Measurements from ENCODE around the gene DNER.

- TF ChIP-seq SMAD4 (CRISPR knock-in tag; IDR thresholded peaks at IDR 0.05) = no peak
- TF ChIP-seq, protein P1, sequence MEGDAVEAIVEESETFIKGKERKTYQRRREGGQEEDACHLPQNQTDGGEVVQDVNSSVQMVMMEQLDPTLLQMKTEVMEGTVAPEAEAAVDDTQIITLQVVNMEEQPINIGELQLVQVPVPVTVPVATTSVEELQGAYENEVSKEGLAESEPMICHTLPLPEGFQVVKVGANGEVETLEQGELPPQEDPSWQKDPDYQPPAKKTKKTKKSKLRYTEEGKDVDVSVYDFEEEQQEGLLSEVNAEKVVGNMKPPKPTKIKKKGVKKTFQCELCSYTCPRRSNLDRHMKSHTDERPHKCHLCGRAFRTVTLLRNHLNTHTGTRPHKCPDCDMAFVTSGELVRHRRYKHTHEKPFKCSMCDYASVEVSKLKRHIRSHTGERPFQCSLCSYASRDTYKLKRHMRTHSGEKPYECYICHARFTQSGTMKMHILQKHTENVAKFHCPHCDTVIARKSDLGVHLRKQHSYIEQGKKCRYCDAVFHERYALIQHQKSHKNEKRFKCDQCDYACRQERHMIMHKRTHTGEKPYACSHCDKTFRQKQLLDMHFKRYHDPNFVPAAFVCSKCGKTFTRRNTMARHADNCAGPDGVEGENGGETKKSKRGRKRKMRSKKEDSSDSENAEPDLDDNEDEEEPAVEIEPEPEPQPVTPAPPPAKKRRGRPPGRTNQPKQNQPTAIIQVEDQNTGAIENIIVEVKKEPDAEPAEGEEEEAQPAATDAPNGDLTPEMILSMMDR (IDR thresholded peaks at IDR 0.05) = no peak
- TF ChIP-seq IRF1 (CRISPR knock-in tag; IDR thresholded peaks at IDR 0.05) = no peak
- TF ChIP-seq CREB1 (CRISPR knock-in tag; IDR thresholded peaks at IDR 0.05) = no peak
- TF ChIP-seq NFYB (CRISPR knock-in tag; conservative IDR thresholded peaks at IDR 0.05; ENCODE audit: low read depth) = no peak
- no peak for TF ChIP-seq OVOL2 (CRISPR knock-in tag; IDR thresholded peaks at IDR 0.05; ENCODE audit: borderline replicate concordance)
Observed at GRCh38 chr2:229485857-229486256, 228.5 kb downstream of the DNER start.

All from WTC11 (cell line).